Liver (tissue), 3 donors: ENCODE results near the gene ZDHHC19.

Source experiments
- CTCF ChIP-seq: fragments of 150-350 bp; IDR thresholded peaks from 2 replicates; pipeline ENCODE4 v1.5.1; 2017; ENCODE audit warnings: improper control_type of control experiment, low read depth, low read length; ENCODE audit not compliant: missing input control
- FOXA1 ChIP-seq: IDR thresholded peaks from 2 replicates; pipeline ENCODE4 v1.6.1; 2016; ENCODE audit warnings: antibody characterized with exemption
- REST ChIP-seq: IDR thresholded peaks from 2 replicates; pipeline ENCODE4 v1.6.1; 2016; ENCODE audit warnings: antibody characterized with exemption, mild to moderate bottlenecking
- TAF1 ChIP-seq: conservative IDR thresholded peaks from 2 replicates; pipeline ENCODE4 v1.6.1; 2016; ENCODE audit warnings: antibody characterized with exemption, mild to moderate bottlenecking
- TF ChIP-seq, protein P1 (sequence below): IDR thresholded peaks from 2 replicates; pipeline ENCODE4 v1.6.1; 2016; ENCODE audit warnings: antibody characterized with exemption
- TF ChIP-seq, protein P2 (sequence below): IDR thresholded peaks from 2 replicates; pipeline ENCODE4 v1.6.1; 2016; ENCODE audit warnings: antibody characterized with exemption
- donor health status: healthy.
- donor health status: healthy.

DNA sequence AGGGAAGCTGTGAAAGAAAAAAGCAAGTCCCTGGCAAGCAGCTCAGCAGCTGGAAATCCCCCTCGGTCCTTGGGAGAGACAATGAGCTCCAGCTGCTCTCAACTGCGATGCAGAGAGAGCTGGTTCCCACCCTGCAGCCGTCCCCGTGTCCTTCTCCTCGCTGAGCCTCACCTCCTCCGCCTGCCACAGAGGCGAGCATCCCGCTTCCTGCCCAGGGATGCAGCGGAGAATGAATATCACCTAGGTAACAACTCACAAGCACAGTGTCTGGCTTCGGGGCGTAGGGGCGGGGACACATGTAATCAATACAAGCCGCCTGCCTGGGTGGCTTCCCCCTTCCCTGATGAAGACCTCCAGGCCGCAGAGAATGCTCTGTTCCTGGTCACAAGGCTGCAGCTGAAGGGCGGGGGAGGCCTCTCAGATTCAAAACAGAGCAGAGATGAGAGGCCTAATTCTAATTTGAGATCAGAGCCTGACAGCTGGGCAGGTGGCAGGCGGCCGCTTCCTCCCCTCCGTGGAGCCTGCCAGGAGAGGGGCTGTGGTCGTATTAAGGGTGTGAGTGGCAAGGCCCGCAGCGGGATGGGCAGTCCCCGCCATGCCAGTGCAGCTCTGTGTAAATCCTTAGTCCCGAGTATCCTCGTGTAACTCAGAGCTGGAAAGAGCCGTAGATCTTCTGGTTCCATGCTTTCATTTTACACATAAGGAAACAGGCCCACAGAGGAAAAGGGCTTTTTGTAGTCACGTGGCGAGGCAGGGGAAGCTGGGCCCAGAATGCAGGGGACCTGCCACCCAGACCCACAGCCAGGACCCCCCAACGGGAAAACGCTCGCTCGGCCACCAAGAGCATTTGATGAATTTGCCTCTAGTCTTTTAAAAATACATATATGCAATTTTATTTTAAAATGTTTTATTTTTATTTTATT lies 24.3 kb downstream of the ZDHHC19 start:
- no peak for TF ChIP-seq REST
- no peak for TF ChIP-seq CTCF
- TF ChIP-seq, protein P1, sequence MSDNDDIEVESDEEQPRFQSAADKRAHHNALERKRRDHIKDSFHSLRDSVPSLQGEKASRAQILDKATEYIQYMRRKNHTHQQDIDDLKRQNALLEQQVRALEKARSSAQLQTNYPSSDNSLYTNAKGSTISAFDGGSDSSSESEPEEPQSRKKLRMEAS, result no peak
- TF ChIP-seq, protein P2, sequence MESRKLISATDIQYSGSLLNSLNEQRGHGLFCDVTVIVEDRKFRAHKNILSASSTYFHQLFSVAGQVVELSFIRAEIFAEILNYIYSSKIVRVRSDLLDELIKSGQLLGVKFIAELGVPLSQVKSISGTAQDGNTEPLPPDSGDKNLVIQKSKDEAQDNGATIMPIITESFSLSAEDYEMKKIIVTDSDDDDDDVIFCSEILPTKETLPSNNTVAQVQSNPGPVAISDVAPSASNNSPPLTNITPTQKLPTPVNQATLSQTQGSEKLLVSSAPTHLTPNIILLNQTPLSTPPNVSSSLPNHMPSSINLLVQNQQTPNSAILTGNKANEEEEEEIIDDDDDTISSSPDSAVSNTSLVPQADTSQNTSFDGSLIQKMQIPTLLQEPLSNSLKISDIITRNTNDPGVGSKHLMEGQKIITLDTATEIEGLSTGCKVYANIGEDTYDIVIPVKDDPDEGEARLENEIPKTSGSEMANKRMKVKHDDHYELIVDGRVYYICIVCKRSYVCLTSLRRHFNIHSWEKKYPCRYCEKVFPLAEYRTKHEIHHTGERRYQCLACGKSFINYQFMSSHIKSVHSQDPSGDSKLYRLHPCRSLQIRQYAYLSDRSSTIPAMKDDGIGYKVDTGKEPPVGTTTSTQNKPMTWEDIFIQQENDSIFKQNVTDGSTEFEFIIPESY, result no peak
- no peak for TF ChIP-seq TAF1
- TF ChIP-seq FOXA1, result no peak
